K562 (cell line): Measurements from ENCODE around the gene UNC119B. TPM values are rescaled to one million over a fixed set of nuclear protein-coding genes. Genes with fewer than 3 reads are reported as not detected.

Source experiments
- ARID4B ChIP-seq: sonication (generic); formaldehyde crosslinking; IDR thresholded peaks from 2 replicates; pipeline ENCODE4 v1.8.0; 2022; ENCODE audit warnings: mild to moderate bottlenecking, missing genetic modification reagents
- ATF7 ChIP-seq: fragments of 450-650 bp; IDR thresholded peaks from 2 replicates; pipeline ENCODE4 v1.7.1; 2014; ENCODE audit warnings: mild to moderate bottlenecking, moderate library complexity
- CBX1 ChIP-seq: sonication (generic); IDR thresholded peaks from 2 replicates; pipeline ENCODE4 v1.6.1; 2016; ENCODE audit warnings: antibody characterized with exemption, low read depth, mild to moderate bottlenecking
- ID3 ChIP-seq, 2 experiments: fragments of 250-450 bp in 1 of 2; fragments of 450-650 bp in 1 of 2; sonication (Bioruptor Pico) in 1 of 2; IDR thresholded peaks; 2 replicates each; pipeline versions ENCODE4 v1.6.1 to v1.8.0; 2016 to 2021; ENCODE audit warnings: mild to moderate bottlenecking in 2 of 2, moderate library complexity in 2 of 2, missing compliant biosample characterization in 1 of 2, missing genetic modification characterization in 1 of 2
- JUN ChIP-seq, 2 experiments: sonication (generic) in 1 of 2; formaldehyde crosslinking in 1 of 2; IDR thresholded peaks; 2 replicates each; pipeline versions ENCODE4 v1.6.1 to v1.8.0; 2012 to 2022; ENCODE audit warnings: borderline replicate concordance in 2 of 2, mild to moderate bottlenecking in 2 of 2, improper control_type of control experiment in 1 of 2, low read depth in 1 of 2, low read length in 1 of 2, missing genetic modification reagents in 1 of 2
- NELFE ChIP-seq: IDR thresholded peaks from 2 replicates; pipeline ENCODE4 v1.6.1; 2011; ENCODE audit warnings: mild to moderate bottlenecking; ENCODE audit not compliant: insufficient read depth, insufficient read length
- ZNF407 ChIP-seq: fragments of 450-650 bp; IDR thresholded peaks from 2 replicates; pipeline ENCODE4 v1.6.1; 2016; ENCODE audit warnings: low read depth
- ZNF41 ChIP-seq: fragments of 250-450 bp; sonication (Bioruptor Pico); conservative IDR thresholded peaks from 2 replicates; pipeline ENCODE4 v1.4.0; 2020; ENCODE audit warnings: mild to moderate bottlenecking
- ZNF785 ChIP-seq: fragments of 250-450 bp; sonication (Bioruptor Pico); IDR thresholded peaks from 2 replicates; pipeline ENCODE4 v1.4.0; 2020; ENCODE audit warnings: mild to moderate bottlenecking
- polyA plus RNA-seq, 8 experiments: library from polyadenylated mRNA; depleted of rRNA in 4 of 8; stranded (reverse) in 5 of 8; unstranded in 3 of 8; fragments of >200 nt; fragmentation: Nextera tagmentation in 2 of 8; fragmentation: Illumina TruSeq in 1 of 8; extraction: Ambion mirVana in 2 of 8; extraction: Trizol in 1 of 8; gene quantifications; 2 replicates each; pipeline versions ENCODE4 v1.2.1 to v1.2.3, GENCODE V29; 2011 to 2014; ENCODE audit warnings: inconsistent platforms in 1 of 8, missing spikeins in 1 of 8
- total RNA-seq, 7 experiments: library from RNA; depleted of rRNA in 6 of 7; stranded (reverse); fragments of >200 nt in 6 of 7; fragmentation: Illumina TruSeq in 2 of 7; extraction: Trizol in 2 of 7; gene quantifications; 2 replicates each; pipeline versions ENCODE4 v1.2.1 to v1.2.3, GENCODE V29; 2011 to 2021; ENCODE audit warnings: low replicate concordance in 1 of 7
- TF ChIP-seq, protein P1 (sequence below): sonication (generic); formaldehyde crosslinking; IDR thresholded peaks from 2 replicates; pipeline ENCODE4 v1.8.1; 2022; ENCODE audit warnings: missing genetic modification reagents

UNC119B gene
- total and polyA plus RNA-seq, 9 of the 15 experiments (the other 6 are each of a cell fraction or from before 2014, with no cell fraction given), result 4.0 to 34.5 (median 15.1) TPM

DNA sequence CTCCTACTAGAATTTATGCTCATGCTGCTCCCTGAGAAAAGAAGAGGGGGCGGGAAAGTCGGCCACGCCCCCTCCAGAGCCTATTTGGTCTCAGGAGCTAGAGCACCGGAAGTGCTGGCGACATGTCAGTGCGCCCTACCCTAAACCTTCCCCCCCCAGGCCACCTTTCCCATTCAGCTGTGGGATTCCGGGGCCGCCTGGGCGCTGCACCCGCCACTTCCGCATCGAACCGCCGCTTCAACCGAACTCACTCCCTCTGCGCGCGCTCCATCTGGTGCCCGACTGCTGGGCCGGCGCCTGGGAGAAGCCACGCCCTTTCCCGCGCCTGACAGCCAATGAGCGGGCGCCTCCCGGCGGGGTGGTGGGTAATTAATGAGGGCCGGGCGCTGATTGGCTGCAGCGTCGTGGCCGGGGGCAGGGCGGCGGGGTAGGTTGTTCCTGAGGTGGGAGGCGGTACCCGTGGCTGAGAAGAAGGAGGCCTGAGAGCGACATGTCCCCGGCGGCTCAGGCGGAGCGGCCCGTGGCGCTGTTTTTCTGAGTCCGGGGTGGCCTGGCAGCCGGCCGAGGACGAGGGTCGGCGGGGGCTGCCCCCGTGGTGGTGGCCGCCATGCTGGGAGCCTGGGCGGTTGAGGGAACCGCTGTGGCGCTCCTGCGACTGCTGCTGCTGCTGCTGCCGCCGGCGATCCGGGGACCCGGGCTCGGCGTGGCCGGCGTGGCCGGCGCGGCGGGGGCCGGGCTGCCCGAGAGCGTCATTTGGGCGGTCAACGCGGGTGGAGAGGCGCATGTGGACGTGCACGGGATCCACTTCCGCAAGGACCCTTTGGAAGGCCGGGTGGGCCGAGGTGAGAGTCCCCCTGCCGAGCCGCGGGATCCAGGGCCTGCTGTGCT is 23.3 kb upstream of the UNC119B start, which contains the start of gene MLEC (continued):
- peak; percentile 89 for TF ChIP-seq ARID4B (CRISPR knock-in tag)
- TF ChIP-seq ZNF41 (CRISPR knock-in tag), result no peak
- no peak for TF ChIP-seq NELFE
- TF ChIP-seq JUN (IDR thresholded peaks at IDR 0.05; ENCODE audit: borderline replicate concordance, low read depth, low read length), result 0 out of 2 replicates have a peak, but pooled peaks have one; percentile 17
- TF ChIP-seq JUN (CRISPR knock-in tag; IDR thresholded peaks at IDR 0.05; ENCODE audit: borderline replicate concordance), result peak; percentile 80; the same call in 1 of the 2 replicates
- TF ChIP-seq ZNF785 (CRISPR knock-in tag), result no peak
- TF ChIP-seq CBX1, result peak; percentile 62; the same call in 1 of the 2 replicates
- TF ChIP-seq, protein P1, sequence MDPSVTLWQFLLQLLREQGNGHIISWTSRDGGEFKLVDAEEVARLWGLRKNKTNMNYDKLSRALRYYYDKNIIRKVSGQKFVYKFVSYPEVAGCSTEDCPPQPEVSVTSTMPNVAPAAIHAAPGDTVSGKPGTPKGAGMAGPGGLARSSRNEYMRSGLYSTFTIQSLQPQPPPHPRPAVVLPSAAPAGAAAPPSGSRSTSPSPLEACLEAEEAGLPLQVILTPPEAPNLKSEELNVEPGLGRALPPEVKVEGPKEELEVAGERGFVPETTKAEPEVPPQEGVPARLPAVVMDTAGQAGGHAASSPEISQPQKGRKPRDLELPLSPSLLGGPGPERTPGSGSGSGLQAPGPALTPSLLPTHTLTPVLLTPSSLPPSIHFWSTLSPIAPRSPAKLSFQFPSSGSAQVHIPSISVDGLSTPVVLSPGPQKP (CRISPR knock-in tag), result no peak
- no peak for TF ChIP-seq ID3 (CRISPR knock-in tag; IDR thresholded peaks at IDR 0.05)
- TF ChIP-seq ID3 (tag; IDR thresholded peaks at IDR 0.05), result no peak
- TF ChIP-seq ATF7, result peak; percentile 87
- TF ChIP-seq ZNF407, result no peak
